HG03108 (cell line): ENCODE results near the gene PRKCH.

Experiments
- ATAC-seq: cut with Tn5 transposase; IDR thresholded peaks from one replicate; pipeline ENCODE4 v1.9.1; 2021; ENCODE audit warnings: moderate library complexity; ENCODE audit not compliant: unreplicated experiment

The PRKCH gene

GRCh38 chr14:61575551-61576150 lies 254.3 kb downstream of the PRKCH start:
- no peak for ATAC-seq

GRCh38 chr14:61577506-61577931 lies 256.1 kb downstream of the PRKCH start:
- ATAC-seq, result no peak

DNA sequence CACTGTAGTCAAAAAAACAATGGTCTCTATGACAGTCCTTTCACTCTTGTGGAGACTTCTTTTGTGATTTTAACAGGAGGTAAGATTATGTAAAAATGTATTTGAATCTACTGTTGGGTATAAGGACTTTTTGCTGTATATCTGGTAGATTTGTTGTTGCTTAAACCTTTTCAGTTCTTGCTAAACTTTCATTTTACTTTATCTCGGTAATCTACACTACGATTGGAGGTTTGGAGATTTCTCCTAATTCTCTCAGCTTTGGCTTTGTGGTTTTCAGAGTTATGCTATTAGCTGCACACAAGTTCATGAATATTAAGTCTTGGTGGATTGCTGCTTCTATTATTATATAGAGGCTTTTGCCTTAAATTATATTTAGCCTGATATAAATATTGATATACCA lies 257.4 kb downstream of the PRKCH start:
- no peak for ATAC-seq

- ATAC-seq, result no peak
Measured at GRCh38 chr14:61581340-61581739, 260.0 kb downstream of the PRKCH start.

GRCh38 chr14:61581955-61582615 lies 260.7 kb downstream of the PRKCH start:
- ATAC-seq, result no peak

DNA sequence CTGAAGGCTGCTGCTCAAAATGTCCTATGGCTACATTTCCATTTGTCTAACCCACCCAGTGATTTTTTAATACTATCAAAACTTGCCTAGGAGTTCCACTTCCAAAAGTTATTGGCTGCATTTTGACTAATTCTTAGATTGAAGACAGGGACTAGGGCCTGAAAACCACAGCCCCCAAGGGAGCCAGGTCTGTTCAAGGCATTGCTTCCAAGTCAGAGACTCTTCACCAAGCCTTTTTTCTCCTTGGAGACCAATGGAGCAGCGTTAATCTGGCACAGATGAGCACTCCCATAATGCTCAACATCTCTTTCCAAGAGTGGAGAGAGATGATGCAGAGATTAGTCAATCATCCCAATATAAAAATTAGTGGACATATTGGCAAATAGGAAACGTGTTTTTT lies 261.4 kb downstream of the PRKCH start:
- no peak for ATAC-seq

DNA sequence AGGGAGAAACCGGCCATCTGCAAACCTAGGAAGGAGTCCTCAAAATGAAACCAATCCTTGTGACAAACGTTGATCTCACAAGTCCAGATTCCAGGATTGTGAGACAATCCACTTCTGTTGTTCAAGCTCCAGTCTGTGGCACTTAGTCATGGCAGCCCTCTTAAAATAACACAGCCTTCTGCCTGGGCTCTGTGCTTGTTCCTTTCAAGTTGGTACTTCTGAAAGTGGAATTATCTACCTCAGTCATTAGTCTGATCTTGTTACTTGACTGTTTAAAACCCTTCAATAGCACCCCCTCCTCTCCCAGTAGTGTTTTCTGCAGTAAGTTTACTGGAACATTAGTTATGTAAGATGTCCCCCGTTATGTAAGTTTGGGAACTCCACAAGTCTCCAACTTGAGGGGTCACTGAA lies 263.0 kb downstream of the PRKCH start:
- no peak for ATAC-seq

- ATAC-seq, result no peak
Measured at GRCh38 chr14:61585598-61586543, 264.5 kb downstream of the PRKCH start.

DNA sequence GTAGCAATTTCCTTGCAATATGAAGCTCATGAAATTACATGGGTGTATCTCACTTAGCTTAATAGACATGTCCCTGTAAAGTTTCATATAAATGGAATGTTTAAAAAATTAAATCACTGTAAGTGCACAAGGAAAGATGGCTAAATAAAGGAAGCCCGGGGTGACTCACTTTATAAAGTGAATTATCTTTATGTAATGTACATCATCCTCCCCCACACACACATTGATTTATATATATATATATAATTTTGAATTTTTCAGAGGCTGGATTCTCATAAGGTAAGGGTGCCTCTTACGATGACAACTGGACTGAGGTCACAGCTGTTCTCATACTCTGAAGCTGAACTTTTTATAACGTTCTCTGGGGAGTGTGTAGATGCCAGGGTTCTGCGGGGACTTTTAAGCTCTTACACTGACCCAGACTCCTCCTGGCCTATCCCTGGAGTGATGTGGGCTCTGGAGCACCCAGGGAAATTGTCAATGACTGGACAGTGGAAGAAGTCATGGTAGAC lies 265.2 kb downstream of the PRKCH start:
- no peak for ATAC-seq

DNA sequence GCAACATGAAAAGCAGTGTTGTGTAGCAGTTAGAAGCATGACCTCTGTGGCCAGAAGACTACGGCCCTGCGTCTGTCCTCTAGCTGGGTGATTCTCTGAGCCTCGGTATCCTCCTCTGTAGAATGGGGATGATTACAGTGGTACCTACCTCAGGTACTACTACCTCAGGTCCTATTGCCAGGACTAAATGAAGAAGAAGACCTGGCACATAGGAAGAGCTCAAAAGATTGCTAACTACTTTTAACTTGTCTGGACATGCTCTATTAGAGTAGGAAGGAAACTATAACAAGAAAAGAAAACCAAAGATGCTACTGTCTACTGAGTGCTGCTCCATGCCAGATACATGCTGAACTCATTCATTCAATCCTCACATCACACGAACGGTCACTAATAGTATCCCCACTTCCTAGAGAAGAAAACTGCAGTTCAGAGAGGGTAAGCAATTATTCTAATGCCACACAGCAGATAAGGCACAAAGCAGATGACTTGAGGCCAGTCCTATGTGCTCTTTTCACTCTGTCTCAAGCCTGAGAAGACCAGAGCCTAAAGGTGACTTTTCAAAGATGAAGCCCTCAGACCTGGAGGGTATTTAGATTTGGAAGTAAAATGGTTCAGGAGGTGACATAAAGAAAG lies 265.8 kb downstream of the PRKCH start:
- no peak for ATAC-seq

- ATAC-seq, result no peak
Measured at GRCh38 chr14:61588419-61588901, 267.1 kb downstream of the PRKCH start.

DNA sequence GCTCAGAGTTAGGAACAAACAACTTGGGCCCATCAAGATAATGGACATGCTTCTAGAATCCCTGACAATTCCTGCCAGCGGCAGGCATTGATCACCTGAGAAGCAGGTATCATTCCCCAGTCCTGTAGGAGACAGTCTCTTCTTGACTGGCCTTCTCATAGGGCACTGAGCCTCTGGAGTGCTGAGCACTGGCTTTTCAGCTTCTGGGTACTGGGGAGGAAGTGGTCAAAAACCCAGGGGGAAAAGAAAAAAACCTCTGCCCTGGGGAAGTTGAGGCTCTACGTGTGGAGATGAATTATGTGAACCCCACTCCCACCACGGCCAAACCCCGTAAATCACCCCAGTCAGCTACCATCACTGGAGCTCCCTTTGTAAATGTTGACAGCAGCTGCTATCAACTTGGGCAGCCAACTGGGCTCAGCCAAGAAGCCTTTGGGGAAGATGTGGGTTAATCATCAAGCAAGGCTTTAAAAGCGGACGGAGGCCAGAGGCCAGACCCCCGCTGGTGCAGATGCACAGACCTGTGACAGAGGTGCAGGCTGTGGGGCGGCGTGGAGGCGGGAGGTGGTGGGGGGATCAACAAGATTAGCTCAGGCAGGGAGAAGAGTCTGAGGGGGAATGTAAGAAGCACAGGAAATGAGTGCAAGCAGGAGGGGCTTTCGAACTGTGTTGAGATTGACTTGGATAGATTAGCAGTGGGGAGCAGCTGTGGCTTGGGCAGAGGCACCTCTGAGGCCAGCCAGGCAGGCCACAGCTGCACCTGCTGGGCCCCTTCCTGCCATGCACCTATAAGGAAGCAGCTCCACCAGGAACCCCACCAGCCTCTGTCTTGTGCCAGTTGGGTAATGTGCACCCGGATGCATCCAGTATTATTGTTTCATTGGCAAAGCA lies 268.6 kb downstream of the PRKCH start:
- no peak for ATAC-seq

DNA sequence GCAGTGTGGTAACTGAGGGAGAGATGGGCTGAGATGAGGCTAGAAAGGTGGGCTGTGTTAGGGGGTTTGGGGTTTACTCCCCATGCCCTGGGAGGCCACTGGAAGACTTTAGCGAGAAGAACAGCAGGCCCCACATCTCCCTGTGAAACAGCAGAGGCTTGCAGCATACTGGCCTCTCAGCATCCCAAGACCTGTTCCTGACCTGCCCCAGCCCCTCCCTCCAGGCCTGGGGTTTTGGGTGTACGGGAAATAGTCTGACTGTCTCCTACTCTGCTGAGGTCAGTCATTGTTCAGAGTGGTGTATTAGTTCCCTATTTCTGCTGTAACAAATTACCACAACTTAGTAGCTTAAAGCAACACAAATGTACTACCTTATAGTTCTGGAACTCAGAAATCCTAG lies 270.5 kb downstream of the PRKCH start:
- no peak for ATAC-seq

DNA sequence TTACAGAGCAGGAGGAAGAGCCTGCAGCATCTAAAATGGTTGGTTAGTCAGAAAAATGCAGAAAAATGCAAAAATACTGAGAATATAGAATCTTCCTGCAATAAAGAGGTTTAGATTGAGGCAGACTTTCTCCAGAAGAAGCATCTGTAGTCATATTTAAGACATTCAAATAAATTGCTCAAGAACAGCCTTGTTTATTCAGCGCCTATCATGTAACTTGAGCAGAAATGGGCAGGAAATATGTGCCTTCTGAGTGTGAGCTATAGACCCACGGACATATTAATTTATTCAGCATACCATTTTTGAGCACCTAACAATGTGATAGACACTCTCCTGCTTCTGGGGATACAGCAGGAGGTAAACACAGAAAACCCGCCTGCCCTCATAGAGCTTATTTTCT lies 272.0 kb downstream of the PRKCH start:
- no peak for ATAC-seq

- no peak for ATAC-seq
Measured at GRCh38 chr14:61596990-61597389, 275.6 kb downstream of the PRKCH start.

DNA sequence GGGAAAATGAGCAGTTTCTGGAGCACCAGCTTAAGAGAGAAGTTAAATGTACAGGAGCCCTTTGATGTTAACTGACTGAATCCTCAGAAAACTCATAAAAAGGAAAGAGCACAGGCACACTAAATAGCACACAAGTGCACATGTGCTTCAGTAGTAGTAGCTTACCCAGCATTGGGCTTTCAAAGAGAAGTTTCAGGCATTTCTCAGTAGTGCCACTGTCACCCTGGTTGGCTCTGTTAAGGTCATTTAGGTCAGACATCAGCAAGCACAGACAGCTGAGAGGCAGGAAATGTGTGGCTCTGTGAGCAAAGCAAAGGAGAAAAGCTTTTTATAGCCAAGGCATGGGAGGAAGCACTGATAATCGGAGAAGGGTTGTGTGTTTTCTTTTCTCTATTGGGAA lies 277.6 kb downstream of the PRKCH start:
- peak; percentile 48 for ATAC-seq

- no peak for ATAC-seq
Measured at GRCh38 chr14:61599942-61600341, 278.6 kb downstream of the PRKCH start.
